ENCODE data around the gene GIT2. TPM values are rescaled to one million over a fixed set of nuclear protein-coding genes. Genes with fewer than 3 reads are reported as not detected.

GIT2 gene
- total and polyA plus RNA-seq, 10 of the 15 experiments (the other 5 are each of a cell fraction or from before 2014, with no cell fraction given) = 9.1 to 49.9 (median 43.9) TPM

GRCh38 chr12:109981311-109981710 is 14.9 kb downstream of the GIT2 start:
- FAIRE-seq = no peak
- H2AFZ ChIP-seq (ENCODE audit: control insufficient read depth, low read depth, low read length) = no peak overlapping the region

More at GRCh38 chr12:109981311-109981710, 14.9 kb downstream of the GIT2 start:
- DNase-seq (ENCODE audit: low read depth, low spot score) = no peak
- no peak for TF ChIP-seq CHD2 (IDR thresholded peaks at IDR 0.05; ENCODE audit: borderline replicate concordance, low read depth, low read length)
- no peak for TF ChIP-seq ZNF384 (IDR thresholded peaks at IDR 0.05; ENCODE audit: borderline replicate concordance, low read depth, low read length)
- no peak for TF ChIP-seq USF2 (IDR thresholded peaks at IDR 0.05; ENCODE audit: borderline replicate concordance, low read depth, low read length)
- TF ChIP-seq RELA (IDR thresholded peaks at IDR 0.05; ENCODE audit: borderline replicate concordance, partially characterized antibody) = no peak
- no peak for TF ChIP-seq PML (IDR thresholded peaks at IDR 0.05; ENCODE audit: low read length)
- TF ChIP-seq NKRF (conservative IDR thresholded peaks at IDR 0.05) = no peak
- TF ChIP-seq ASH2L (IDR thresholded peaks at IDR 0.05; ENCODE audit: borderline replicate concordance, low read depth) = no peak
- no peak for TF ChIP-seq HCFC1 (IDR thresholded peaks at IDR 0.05; ENCODE audit: low read length)
- TF ChIP-seq WRNIP1 (IDR thresholded peaks at IDR 0.05; ENCODE audit: borderline replicate concordance, low read depth, low read length) = no peak
- Histone ChIP-seq H3K9ac (ENCODE audit: control insufficient read depth, insufficient read depth, low read length) (no peak overlapping the region), H3K27ac (ENCODE audit: control insufficient read depth, insufficient read depth) (no peak overlapping the region), H3K36me3 (ENCODE audit: control insufficient read depth in 2 of 2, insufficient read depth in 2 of 2, low read length in 1 of 2) (peaks cover 16 to 50% of the 10 kb centered on the region in 2 experiments), H3K4me2 (ENCODE audit: control insufficient read depth, insufficient read depth) (no peak overlapping the region), H3K27me3 (replicated peaks in 1 of 2; ENCODE audit: control insufficient read depth in 2 of 2, insufficient read depth in 2 of 2, low read length in 1 of 2) (no peaks in the 10 kb centered on the region), H3K79me2 (ENCODE audit: control insufficient read depth, insufficient read depth, low read length) (no peaks in the 10 kb centered on the region), H3K9me3 (replicated peaks; ENCODE audit: control insufficient read depth, insufficient read depth, low read length) (peaks cover 2% of the 10 kb centered on the region; the same call in 2 of the 3 replicates), H3K4me1 (ENCODE audit: control insufficient read depth, insufficient read depth, low read length) (peaks cover 9% of the 10 kb centered on the region), H4K20me1 (ENCODE audit: control insufficient read depth, insufficient read depth) (no peaks in the 10 kb centered on the region), H3K4me3 (no peak overlapping the region)
- in situ Hi-C loops (cut with MboI) = no loop called here
- RAD21 ChIA-PET (ENCODE audit: unreplicated experiment) = no interaction called here
- ATAC-seq = no peak
- intact Hi-C loops (cut with micrococcal nuclease; ENCODE audit: unreplicated experiment) = no loop called here
- SMC1A ChIA-PET (ENCODE audit: uncharacterized antibody, unreplicated experiment) = interaction anchor here (1.6 to 2.5 kb wide), 2 partner anchors 11 to 41 kb away, joined by 4 to 7 read pairs; no protein-coding TSS in a partner anchor
- BruUV-seq (replicated peaks) = no TSS peak
- POLR2A ChIA-PET = no interaction called here
- WGBS (ENCODE audit: insufficient coverage, insufficient replicate concordance, low lambda C conversion rate, missing lambda C conversion rate) = 98% methylated on average over 5 of the region's 5 CpGs
- CTCF ChIA-PET = no interaction called here
